Endometrial microvascular endothelial cells (primary cell): ENCODE measurements around the gene AGAP1. TPM values are rescaled to one million over a fixed set of nuclear protein-coding genes. Genes with fewer than 3 reads are reported as not detected.

Source experiments
- in situ Hi-C: cut with HindIII; loops from 2 replicates; pipeline ENCODE4 v1.10.0; 2017; ENCODE audit warnings: low sequenced_read_pairs, low pct_unique_long_range_greater_than_20kb; ENCODE audit errors: inconsistent ontology term
- total RNA-seq: library from RNA; depleted of rRNA; stranded (reverse); fragments of >200 nt; gene quantifications from one replicate; pipeline ENCODE4 v1.2.3, GENCODE V29; 2015; ENCODE audit errors: inconsistent ontology term

AGAP1 gene
- total RNA-seq, 1 donor from 2014 or later = 19.4 TPM

- in situ Hi-C loops = no loop called here
Observed at GRCh38 chr2:235773188-235773928, 279.5 kb downstream of the AGAP1 start.

GRCh38 chr2:235774153-235774870 is 280.5 kb downstream of the AGAP1 start:
- in situ Hi-C loops = no loop called here

- in situ Hi-C loops = loop anchor here (25.0 kb wide), 1 partner anchor 411 kb away; no protein-coding TSS in a partner anchor
Observed at GRCh38 chr2:235776531-235776930, 282.7 kb downstream of the AGAP1 start.

- in situ Hi-C loops = loop anchor here (25.0 kb wide), 1 partner anchor 408 kb away; no protein-coding TSS in a partner anchor
Observed at GRCh38 chr2:235779444-235779896, 285.6 kb downstream of the AGAP1 start.

- in situ Hi-C loops = loop anchor here (25.0 kb wide), 1 partner anchor 407 kb away; no protein-coding TSS in a partner anchor
Observed at GRCh38 chr2:235780401-235780800, 286.6 kb downstream of the AGAP1 start.

- in situ Hi-C loops = loop anchor here (25.0 kb wide), 1 partner anchor 406 kb away; no protein-coding TSS in a partner anchor
Observed at GRCh38 chr2:235781775-235782174, 287.9 kb downstream of the AGAP1 start.

- in situ Hi-C loops = loop anchor here (25.0 kb wide), 1 partner anchor 403 kb away; no protein-coding TSS in a partner anchor
Observed at GRCh38 chr2:235784788-235785187, 290.9 kb downstream of the AGAP1 start.

- in situ Hi-C loops = loop anchor here (25.0 kb wide), 1 partner anchor 398 kb away; no protein-coding TSS in a partner anchor
Observed at GRCh38 chr2:235789552-235789951, 295.7 kb downstream of the AGAP1 start.

- in situ Hi-C loops = loop anchor here (25.0 kb wide), 1 partner anchor 394 kb away; no protein-coding TSS in a partner anchor
Observed at GRCh38 chr2:235793163-235793752, 299.4 kb downstream of the AGAP1 start.

- in situ Hi-C loops = loop anchor here (25.0 kb wide), 1 partner anchor 388 kb away; no protein-coding TSS in a partner anchor
Observed at GRCh38 chr2:235799281-235799680, 305.4 kb downstream of the AGAP1 start.

- in situ Hi-C loops = no loop called here
Observed at GRCh38 chr2:235802542-235802941, 308.7 kb downstream of the AGAP1 start.

GRCh38 chr2:235803028-235803427 is 309.2 kb downstream of the AGAP1 start:
- in situ Hi-C loops = no loop called here

- in situ Hi-C loops = no loop called here
Observed at GRCh38 chr2:235804676-235805075, 310.8 kb downstream of the AGAP1 start.

GRCh38 chr2:235806986-235807750 is 313.3 kb downstream of the AGAP1 start:
- in situ Hi-C loops = no loop called here

- in situ Hi-C loops = no loop called here
Observed at GRCh38 chr2:235808366-235808765, 314.5 kb downstream of the AGAP1 start.

- in situ Hi-C loops = no loop called here
Observed at GRCh38 chr2:235810252-235810651, 316.4 kb downstream of the AGAP1 start.

- in situ Hi-C loops = no loop called here
Observed at GRCh38 chr2:235810846-235811245, 317.0 kb downstream of the AGAP1 start.

GRCh38 chr2:235811446-235812184 is 317.8 kb downstream of the AGAP1 start:
- in situ Hi-C loops = no loop called here
